ENCODE results near the gene TNFRSF18.
A peak's percentile ranks its signal among the peaks of the same experiment; 100 is the strongest.

The TNFRSF18 gene

DNA sequence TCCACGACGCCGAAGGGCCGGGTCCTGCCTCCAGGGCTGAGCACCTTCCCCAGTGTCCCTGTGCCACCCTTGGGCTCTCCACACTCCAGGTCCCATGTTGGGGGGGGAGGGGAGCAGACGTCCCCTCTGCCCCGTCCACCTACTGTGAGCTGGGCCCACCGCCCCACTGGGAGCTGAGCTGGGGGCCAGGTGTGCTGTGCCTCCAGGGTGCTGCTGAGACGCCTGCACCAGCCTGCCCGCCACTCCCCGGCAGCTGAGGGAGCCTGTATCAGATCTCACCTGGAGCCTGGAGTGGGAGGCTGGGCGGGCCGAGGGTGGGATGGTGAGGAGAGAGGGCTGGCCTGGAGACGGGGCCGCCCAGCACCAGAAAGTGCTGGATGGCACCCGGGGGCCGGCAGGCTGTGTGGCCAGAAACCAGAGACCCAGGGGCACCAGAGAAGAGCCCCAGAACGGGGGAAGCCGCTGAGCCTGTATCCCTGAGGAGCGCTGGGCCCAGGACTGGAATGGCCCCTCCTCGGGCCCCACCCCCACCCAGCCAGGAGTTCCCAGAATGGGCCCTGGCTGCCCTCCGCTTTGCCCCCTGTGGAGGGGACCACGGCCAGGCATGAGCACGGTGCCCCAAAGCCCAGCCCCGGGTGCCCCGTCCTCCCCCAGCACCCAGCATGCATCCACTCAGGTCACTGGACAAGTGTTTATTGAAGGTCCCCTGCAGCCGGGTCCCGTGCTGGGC, 3.4 kb downstream of the TNFRSF18 start:
- no peaks in the 10 kb centered on the region for H3K9me3 ChIP-seq (ENCODE audit: control insufficient read depth, low read length)
- H3K4me3 ChIP-seq (ENCODE audit: insufficient read depth, low read depth, low read length) = no peak overlapping the region
- H3K36me3 ChIP-seq (ENCODE audit: control insufficient read depth, insufficient read depth, low read length) = no peaks in the 10 kb centered on the region
- H3K27me3 ChIP-seq (ENCODE audit: control insufficient read depth, insufficient read depth, low read length, poor library complexity, severe bottlenecking) = peaks cover 74% of the 10 kb centered on the region
- 78 to 79% methylated on average over 27 of the region's 27 CpGs for WGBS, 2 experiments
- peaks cover 8% of the 10 kb centered on the region for H3K4me1 ChIP-seq (ENCODE audit: control insufficient read depth, insufficient read depth, low read length)
- no peak overlapping the region for H3K27ac ChIP-seq (ENCODE audit: insufficient read depth, low read depth, low read length, poor library complexity, severe bottlenecking)

DNA sequence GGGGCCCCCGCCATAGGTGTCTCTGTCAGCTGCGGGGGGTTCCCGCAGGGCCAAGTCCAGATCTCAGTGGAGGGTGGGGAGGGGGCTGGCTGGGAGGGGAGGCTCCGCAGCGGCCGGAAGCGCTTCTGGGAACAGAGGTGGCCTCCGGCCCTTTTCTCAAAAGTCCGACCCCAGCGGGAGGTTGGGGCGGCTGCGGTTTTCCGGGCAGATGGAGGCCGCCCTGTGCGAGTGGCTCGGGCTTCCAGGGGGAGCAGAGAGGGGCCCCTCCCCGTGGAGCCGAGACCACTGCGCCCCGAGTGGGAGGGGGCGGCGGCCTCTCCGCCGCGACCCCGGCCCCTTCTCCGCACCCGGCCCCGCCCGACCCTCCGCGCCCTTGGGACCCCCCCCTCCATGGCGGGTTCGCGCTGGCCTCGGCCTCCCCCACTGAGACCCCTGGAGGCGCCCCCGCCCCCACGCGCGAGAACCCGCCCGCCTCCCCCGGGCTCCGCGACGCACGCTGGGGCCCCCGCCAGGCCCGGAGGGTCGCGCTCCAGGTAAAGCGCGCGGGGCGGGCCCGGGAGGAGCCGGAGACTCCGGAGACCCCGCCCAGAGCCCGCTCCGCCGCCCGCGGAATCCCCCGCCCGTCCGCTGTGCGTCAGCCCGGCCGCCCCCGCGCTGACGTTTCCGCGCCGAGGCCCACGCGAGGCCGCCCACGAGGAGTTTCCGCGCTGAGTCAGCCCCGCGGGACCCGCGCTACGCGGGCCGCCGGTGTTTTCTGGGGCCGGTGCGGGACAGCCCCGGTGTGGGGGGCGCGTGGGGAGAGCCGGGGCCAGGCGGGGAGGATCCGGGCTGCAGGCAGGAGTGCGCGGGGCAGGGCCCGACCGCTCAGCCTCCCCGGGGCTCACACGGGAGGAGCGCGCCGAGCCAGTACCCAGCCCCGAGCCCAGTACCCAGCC, 5.2 kb downstream of the TNFRSF18 start:
- WGBS, 2 experiments = 3% methylated on average over 109 of the region's 109 CpGs
- H3K4me1 ChIP-seq (ENCODE audit: control insufficient read depth, insufficient read depth, low read length) = peaks cover 3% of the 10 kb centered on the region

DNA sequence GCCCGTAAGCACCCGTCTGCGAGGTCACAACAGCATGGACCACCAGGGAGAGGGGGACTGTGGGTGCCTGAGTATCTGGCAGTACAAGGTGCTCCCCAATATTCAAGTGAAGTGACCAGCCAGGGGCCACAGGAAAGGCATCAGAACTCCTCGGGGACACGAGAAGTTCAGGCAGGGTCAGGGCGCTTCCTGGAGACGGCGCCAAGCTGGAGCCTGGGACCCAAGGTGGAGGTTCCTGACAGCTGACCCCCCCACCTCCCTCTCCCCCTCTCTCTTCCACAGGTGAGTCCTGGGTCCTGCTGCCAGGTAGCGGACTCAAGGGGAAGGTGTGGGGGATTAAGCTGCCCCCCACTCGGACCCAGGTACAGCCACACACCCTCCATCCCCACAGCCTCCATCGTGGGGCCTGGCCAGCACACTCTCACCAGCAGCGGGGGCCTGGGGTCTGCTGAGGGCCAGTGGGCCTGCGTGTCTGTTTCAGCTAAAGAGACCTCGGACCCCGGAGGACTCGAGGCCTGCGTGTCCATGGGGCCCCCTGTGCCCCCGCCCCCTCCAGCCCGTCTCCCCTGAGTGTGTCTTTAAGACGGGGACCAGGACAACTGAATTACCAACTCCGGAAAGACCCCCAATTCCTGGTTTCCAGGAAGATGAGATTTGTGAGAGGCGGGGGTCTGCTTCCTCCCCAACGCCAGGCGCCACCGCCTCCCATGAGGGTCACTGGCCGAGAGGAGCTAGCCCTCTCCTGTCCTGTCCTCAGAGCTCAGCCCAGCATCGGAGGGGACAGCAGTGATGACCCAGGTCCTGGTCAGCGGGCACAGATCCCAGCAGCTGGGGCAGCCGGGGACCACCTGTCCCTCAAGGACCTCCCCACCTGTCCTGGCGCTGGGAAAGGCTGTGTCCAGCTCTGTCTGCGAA, 6.2 kb downstream of the TNFRSF18 start:
- WGBS, 2 experiments = 86 to 87% methylated on average over 31 of the region's 31 CpGs
- Histone ChIP-seq H3K36me3 (ENCODE audit: control insufficient read depth, insufficient read depth, low read length) (no peaks in the 10 kb centered on the region), H3K4me1 (ENCODE audit: control insufficient read depth, insufficient read depth, low read length) (no peaks in the 10 kb centered on the region), H3K27ac (ENCODE audit: insufficient read depth, low read depth, low read length, poor library complexity, severe bottlenecking) (no peak overlapping the region), H3K27me3 (ENCODE audit: control insufficient read depth, insufficient read depth, low read length, poor library complexity, severe bottlenecking) (peaks cover 49% of the 10 kb centered on the region), H3K9me3 (ENCODE audit: control insufficient read depth, low read length) (no peaks in the 10 kb centered on the region), H3K4me3 (ENCODE audit: insufficient read depth, low read depth, low read length) (no peak overlapping the region)

More for the DNA sequence above, 5.2 kb downstream of the TNFRSF18 start:
- H3K4me3 ChIP-seq (ENCODE audit: insufficient read depth, low read depth, low read length) = peak overlapping the region; percentile 33
- peaks cover 58% of the 10 kb centered on the region for H3K27me3 ChIP-seq (ENCODE audit: control insufficient read depth, insufficient read depth, low read length, poor library complexity, severe bottlenecking)
- no peak overlapping the region for H3K27ac ChIP-seq (ENCODE audit: insufficient read depth, low read depth, low read length, poor library complexity, severe bottlenecking)
- H3K9me3 ChIP-seq (ENCODE audit: control insufficient read depth, low read length) = no peaks in the 10 kb centered on the region
- no peaks in the 10 kb centered on the region for H3K36me3 ChIP-seq (ENCODE audit: control insufficient read depth, insufficient read depth, low read length)

DNA sequence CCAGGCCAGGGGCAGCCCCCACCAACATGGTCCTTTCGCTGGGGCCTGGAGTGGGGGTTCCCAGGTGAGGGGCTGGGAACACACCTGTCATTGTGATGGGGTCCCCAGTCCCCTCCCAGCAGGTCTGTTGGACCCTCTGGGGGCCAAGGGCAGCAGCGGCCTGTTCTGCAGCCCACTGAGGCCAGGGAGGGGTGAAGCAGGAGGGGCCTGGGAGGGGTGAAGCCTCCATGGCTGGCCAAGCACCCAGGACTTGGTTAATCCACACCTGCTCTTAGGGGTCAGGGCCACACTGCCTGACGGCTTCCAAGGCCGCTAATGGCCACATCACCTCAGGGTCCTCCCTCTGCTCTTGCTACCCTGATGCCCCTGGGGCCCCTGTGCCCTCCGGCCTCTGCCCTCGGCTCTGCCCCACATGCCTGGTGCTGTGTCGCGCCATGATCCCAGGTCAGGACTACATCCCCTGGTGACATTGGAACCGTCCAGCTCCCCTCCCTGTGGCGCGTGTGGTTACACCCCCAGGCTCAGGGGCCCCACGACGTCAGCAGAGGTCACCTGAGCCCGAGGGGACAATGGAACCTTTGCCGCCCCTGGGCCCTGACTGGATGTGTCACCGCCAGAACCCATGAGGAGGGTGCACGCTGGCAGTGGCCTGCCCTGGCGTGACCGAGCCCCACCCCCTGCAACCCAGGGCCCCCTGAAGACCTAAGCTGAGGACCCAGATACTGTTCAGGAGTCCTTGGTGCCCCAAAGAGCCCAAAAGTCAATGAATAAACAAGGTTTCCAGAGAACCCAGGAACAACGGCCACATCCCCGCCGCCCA, 7.0 kb downstream of the TNFRSF18 start:
- no peaks in the 10 kb centered on the region for H3K36me3 ChIP-seq (ENCODE audit: control insufficient read depth, insufficient read depth, low read length)
- WGBS, 2 experiments = 91 to 92% methylated on average over 22 of the region's 22 CpGs

DNA sequence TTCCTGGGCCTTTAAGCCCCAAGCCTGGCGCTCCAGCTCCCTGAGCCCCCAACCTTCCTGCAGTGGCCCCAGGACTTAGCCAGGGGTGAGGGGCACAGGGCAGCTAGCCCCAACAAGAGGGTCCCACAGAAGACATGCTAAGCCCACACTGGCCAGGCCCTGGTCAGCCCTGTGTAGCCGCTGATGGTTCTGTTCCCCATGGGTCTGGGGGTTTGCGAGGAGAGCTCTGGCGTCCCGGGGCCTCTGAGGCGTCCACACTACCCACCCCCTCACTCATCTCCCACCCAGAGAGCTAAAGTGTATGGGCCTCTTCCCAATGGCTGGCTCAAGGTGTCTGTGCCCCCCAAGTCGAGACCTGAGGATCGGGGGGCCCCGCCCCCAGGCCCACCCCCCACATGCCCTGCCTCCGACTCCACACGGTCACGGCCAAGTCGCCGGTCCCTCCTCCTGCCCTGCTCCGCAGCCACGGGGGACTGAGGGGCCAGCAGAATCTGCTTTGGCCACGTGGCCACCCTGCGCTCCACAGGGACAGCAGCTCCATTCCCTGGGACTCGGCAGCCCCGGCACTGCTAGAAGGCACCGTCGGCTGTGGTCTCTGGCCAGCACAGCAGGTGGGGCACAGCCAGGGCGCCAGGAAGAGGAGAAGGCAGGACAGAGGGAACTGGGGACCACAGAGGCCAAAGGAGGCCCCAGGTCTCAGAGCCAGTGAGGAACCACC, 7.8 kb downstream of the TNFRSF18 start:
- Histone ChIP-seq H3K36me3 (ENCODE audit: control insufficient read depth, insufficient read depth, low read length) (no peaks in the 10 kb centered on the region), H3K27me3 (ENCODE audit: control insufficient read depth, insufficient read depth, low read length, poor library complexity, severe bottlenecking) (peaks cover 35% of the 10 kb centered on the region), H3K4me3 (ENCODE audit: insufficient read depth, low read depth, low read length) (no peak overlapping the region), H3K4me1 (ENCODE audit: control insufficient read depth, insufficient read depth, low read length) (no peaks in the 10 kb centered on the region), H3K9me3 (ENCODE audit: control insufficient read depth, low read length) (no peaks in the 10 kb centered on the region), H3K27ac (ENCODE audit: insufficient read depth, low read depth, low read length, poor library complexity, severe bottlenecking) (no peak overlapping the region)
- 84 to 86% methylated on average over 23 of the region's 23 CpGs for WGBS, 2 experiments

More for the DNA sequence above, 7.0 kb downstream of the TNFRSF18 start:
- H3K9me3 ChIP-seq (ENCODE audit: control insufficient read depth, low read length) = no peaks in the 10 kb centered on the region
- no peak overlapping the region for H3K4me3 ChIP-seq (ENCODE audit: insufficient read depth, low read depth, low read length)
- H3K4me1 ChIP-seq (ENCODE audit: control insufficient read depth, insufficient read depth, low read length) = no peaks in the 10 kb centered on the region
- no peak overlapping the region for H3K27ac ChIP-seq (ENCODE audit: insufficient read depth, low read depth, low read length, poor library complexity, severe bottlenecking)
- H3K27me3 ChIP-seq (ENCODE audit: control insufficient read depth, insufficient read depth, low read length, poor library complexity, severe bottlenecking) = peaks cover 41% of the 10 kb centered on the region

DNA sequence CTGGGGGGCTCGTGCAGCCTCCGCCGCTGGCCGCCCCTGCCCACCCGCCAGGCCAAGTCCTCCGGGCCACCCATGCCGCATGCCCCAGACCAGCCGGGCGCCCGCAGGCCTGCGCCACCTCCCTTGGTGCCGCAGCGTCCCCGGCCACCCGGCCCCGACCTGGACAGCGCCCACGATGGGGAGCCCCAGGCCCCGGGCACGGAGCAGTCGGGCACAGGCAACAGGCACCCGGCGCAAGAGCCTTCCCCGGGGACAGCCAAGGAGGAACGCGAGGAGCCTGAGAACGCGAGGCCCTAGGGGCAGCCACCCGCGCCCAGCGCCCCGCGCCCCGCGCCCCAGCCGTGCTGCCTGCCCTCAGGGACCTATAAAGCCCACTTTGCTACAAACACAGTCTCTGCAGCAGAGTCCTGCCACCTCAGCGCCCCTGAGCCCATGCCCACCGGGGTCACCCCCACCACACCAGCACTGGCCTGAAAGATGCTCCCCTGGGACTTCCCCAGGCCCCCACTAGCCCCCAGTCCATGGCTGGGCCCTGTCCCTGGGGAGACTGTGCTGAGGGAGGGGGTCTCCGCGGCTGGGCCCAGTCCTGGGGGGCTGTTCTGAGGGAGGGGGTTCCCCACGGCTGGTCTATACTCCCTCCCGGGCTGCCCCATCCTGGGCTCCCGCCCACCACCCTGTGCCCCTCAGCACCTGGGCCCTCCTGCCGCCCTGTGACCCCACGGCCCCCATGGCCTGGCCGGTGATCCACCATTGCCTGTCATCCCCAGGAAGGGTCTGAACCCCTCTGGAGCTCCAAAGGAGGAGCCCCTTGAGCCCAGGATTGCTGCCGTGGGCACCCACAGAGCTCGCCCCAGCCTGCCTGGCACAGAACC, 8.6 kb downstream of the TNFRSF18 start:
- Histone ChIP-seq H3K27ac (ENCODE audit: insufficient read depth, low read depth, low read length, poor library complexity, severe bottlenecking) (no peak overlapping the region), H3K4me1 (ENCODE audit: control insufficient read depth, insufficient read depth, low read length) (no peaks in the 10 kb centered on the region), H3K9me3 (ENCODE audit: control insufficient read depth, low read length) (no peaks in the 10 kb centered on the region), H3K36me3 (ENCODE audit: control insufficient read depth, insufficient read depth, low read length) (no peaks in the 10 kb centered on the region), H3K4me3 (ENCODE audit: insufficient read depth, low read depth, low read length) (no peak overlapping the region), H3K27me3 (ENCODE audit: control insufficient read depth, insufficient read depth, low read length, poor library complexity, severe bottlenecking) (peaks cover 27% of the 10 kb centered on the region)
- WGBS, 2 experiments = 94 to 95% methylated on average over 48 of the region's 48 CpGs

DNA sequence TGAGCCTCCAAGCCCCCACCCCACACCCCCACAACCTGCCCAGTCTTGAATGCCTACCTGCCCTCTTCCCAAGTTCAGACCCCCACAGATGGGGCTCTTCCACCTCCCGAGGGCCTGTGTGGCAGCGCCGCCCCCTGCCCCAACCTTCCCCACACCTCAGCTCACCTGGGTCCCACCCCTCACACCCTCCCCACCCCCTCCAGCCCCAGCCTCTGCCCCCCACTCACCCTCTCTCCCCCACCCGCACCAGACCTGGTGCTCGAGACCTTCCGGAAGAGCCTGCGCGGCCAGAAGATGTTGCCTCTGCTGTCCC, 9.2 kb downstream of the TNFRSF18 start:
- Histone ChIP-seq H3K4me3 (ENCODE audit: insufficient read depth, low read depth, low read length) (no peak overlapping the region), H3K9me3 (ENCODE audit: control insufficient read depth, low read length) (no peaks in the 10 kb centered on the region), H3K27ac (ENCODE audit: insufficient read depth, low read depth, low read length, poor library complexity, severe bottlenecking) (no peak overlapping the region), H3K36me3 (ENCODE audit: control insufficient read depth, insufficient read depth, low read length) (no peaks in the 10 kb centered on the region), H3K4me1 (ENCODE audit: control insufficient read depth, insufficient read depth, low read length) (no peaks in the 10 kb centered on the region), H3K27me3 (ENCODE audit: control insufficient read depth, insufficient read depth, low read length, poor library complexity, severe bottlenecking) (peaks cover 21% of the 10 kb centered on the region)
- 92 to 95% methylated on average over 8 of the region's 8 CpGs for WGBS, 2 experiments

DNA sequence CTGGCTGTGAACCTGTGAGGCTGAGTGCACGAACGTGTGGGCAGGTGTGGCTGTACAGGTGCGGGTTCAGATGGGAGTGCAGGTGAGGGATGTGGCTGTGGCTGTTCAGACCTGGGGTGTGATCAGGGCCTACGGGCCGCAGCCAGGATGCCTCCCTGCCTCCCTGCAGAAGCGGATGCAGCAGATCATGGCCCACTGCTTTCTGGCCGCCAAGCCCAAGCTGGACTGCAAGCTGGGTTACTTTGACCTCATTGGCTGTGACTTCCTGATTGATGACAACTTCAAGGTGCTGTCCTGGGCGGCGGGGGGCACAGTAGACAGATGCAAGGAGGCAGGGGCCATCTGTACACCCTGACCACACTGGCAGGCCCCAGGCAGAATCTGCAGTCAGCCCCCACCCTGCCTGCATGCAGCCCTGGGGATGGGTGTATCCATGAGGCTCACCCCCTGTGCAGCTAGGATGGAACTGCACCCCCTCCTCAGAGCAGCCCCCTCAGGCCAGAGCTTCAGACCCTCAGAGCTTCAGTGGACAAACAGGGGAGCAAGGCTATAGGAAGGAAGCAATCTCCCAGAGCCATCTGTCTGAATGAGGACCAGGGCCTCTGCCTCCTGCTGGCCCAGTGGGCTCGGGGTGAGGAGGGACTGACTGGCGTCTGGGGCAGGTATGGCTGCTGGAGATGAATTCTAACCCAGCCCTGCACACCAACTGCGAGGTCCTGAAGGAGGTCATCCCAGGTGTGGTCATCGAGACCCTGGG, 9.8 kb downstream of the TNFRSF18 start:
- H3K27me3 ChIP-seq (ENCODE audit: control insufficient read depth, insufficient read depth, low read length, poor library complexity, severe bottlenecking) = peaks cover 19% of the 10 kb centered on the region
- no peaks in the 10 kb centered on the region for H3K36me3 ChIP-seq (ENCODE audit: control insufficient read depth, insufficient read depth, low read length)
- 86 to 88% methylated on average over 13 of the region's 13 CpGs for WGBS, 2 experiments
- H3K9me3 ChIP-seq (ENCODE audit: control insufficient read depth, low read length) = no peaks in the 10 kb centered on the region
- no peak overlapping the region for H3K27ac ChIP-seq (ENCODE audit: insufficient read depth, low read depth, low read length, poor library complexity, severe bottlenecking)
- H3K4me1 ChIP-seq (ENCODE audit: control insufficient read depth, insufficient read depth, low read length) = no peaks in the 10 kb centered on the region
- no peak overlapping the region for H3K4me3 ChIP-seq (ENCODE audit: insufficient read depth, low read depth, low read length)
